Anterior cingulate cortex (tissue), 58 donors: ENCODE results near the gene PELI3.
A peak's percentile ranks its signal among the peaks of the same experiment; 100 is the strongest.
"Not testable (repeated sequence)": the region's sequence is repeated elsewhere in the genome, so short reads cannot be mapped to it uniquely, and the experiment has no call there.

Experiments
- DNase-seq, 58 donors: peaks; one replicate each; lab custom pipeline; 2025; lab: John Stamatoyannopoulos, UW

PELI3 gene

GRCh38 chr11:66440940-66441282 lies 25.8 kb upstream of the PELI3 start:
- DNase-seq, result not testable (repeated sequence)

- DNase-seq, result no peak
Measured at GRCh38 chr11:66443602-66444001, 23.1 kb upstream of the PELI3 start.

GRCh38 chr11:66447012-66447411 lies 19.7 kb upstream of the PELI3 start:
- DNase-seq, result no peak

- no peak for DNase-seq
Measured at GRCh38 chr11:66448523-66448922, 18.2 kb upstream of the PELI3 start.

- no peak for DNase-seq
Measured at GRCh38 chr11:66450560-66450959, 16.1 kb upstream of the PELI3 start.

- no peak for DNase-seq
Measured at GRCh38 chr11:66451663-66452062, 15.0 kb upstream of the PELI3 start.

GRCh38 chr11:66454247-66454646 lies 12.5 kb upstream of the PELI3 start:
- no peak for DNase-seq

- DNase-seq, result no peak
Measured at GRCh38 chr11:66454828-66455227, 11.9 kb upstream of the PELI3 start.

GRCh38 chr11:66457826-66458225 lies 8.9 kb upstream of the PELI3 start:
- no peak for DNase-seq

GRCh38 chr11:66459138-66459778 lies 7.4 kb upstream of the PELI3 start:
- DNase-seq, result no peak

GRCh38 chr11:66462010-66462409 lies 4.7 kb upstream of the PELI3 start:
- no peak for DNase-seq

- DNase-seq, result no peak
Measured at GRCh38 chr11:66462911-66463310, 3.8 kb upstream of the PELI3 start.

GRCh38 chr11:66464116-66464515 lies 2.6 kb upstream of the PELI3 start:
- not testable (repeated sequence) for DNase-seq

GRCh38 chr11:66464916-66465315 lies 1.8 kb upstream of the PELI3 start:
- DNase-seq, result no peak

GRCh38 chr11:66465373-66466224 lies 1.1 kb upstream of the PELI3 start:
- DNase-seq, result no peak

- peak in 9 of 58 donors; percentile 15 to 64 (median 41) for DNase-seq
Measured at GRCh38 chr11:66467034-66467659, 442 bp downstream of the PELI3 start.

GRCh38 chr11:66467756-66468155 lies 1.1 kb downstream of the PELI3 start:
- DNase-seq, result peak in 3 of 58 donors; percentile 7 to 35 (median 13)

GRCh38 chr11:66468691-66469090 lies 2.0 kb downstream of the PELI3 start:
- no peak for DNase-seq

GRCh38 chr11:66469441-66469840 lies 2.7 kb downstream of the PELI3 start:
- no peak for DNase-seq

- no peak for DNase-seq
Measured at GRCh38 chr11:66470015-66470414, 3.3 kb downstream of the PELI3 start.

GRCh38 chr11:66471142-66471541 lies 4.4 kb downstream of the PELI3 start:
- no peak for DNase-seq

GRCh38 chr11:66472054-66472453 lies 5.3 kb downstream of the PELI3 start:
- no peak for DNase-seq
